GDM1 (cell line): Measurements from ENCODE around the gene OSBPL2.

Experiments
- DNase-seq: peaks from one replicate; lab custom pipeline; 2025; lab: John Stamatoyannopoulos, UW

Gene OSBPL2

DNA sequence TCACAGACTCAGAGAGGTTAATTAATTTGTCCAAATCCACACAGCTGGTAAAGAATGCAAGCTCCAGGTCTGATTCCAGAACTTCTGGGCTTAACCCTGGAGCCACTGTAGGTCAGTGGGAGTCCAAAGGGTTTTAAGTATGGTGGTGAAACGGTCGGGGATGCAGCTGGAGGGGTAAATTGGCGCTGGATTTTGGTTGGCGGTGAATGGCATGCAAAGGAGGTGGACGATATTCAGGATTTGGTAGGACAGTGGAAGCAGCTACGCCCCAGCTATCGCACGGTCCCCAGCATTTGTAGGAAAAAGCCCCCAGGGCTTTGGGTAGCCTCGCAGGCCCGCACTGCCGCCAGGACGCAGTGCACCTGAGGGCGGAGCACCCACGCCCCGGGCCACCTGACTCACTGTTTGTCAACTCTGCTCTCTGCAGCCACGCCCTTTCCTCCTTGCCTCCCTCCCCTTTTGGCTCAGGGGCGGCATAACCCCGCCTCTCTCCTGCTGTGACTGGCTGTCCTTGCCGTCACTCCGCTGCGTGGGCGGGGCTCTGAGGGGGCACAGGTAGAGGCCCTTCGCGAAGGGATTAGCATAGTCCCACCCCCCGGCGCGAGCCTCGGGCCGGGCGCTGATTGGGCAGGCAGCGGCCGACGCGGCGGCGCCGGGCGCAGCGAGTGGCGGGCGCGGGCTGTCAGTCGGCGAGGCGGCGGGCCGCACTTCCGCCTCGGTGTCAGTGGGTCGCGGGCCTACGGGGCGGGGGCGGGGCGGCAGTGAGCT, at the start of gene OSBPL2:
Gene OSBPL2 (plus strand): TSS at position 721 of the 768 bp plus-strand sequence. CDS start 17,664 bp downstream, outside the sequence.
- peak; percentile 97 for DNase-seq

DNA sequence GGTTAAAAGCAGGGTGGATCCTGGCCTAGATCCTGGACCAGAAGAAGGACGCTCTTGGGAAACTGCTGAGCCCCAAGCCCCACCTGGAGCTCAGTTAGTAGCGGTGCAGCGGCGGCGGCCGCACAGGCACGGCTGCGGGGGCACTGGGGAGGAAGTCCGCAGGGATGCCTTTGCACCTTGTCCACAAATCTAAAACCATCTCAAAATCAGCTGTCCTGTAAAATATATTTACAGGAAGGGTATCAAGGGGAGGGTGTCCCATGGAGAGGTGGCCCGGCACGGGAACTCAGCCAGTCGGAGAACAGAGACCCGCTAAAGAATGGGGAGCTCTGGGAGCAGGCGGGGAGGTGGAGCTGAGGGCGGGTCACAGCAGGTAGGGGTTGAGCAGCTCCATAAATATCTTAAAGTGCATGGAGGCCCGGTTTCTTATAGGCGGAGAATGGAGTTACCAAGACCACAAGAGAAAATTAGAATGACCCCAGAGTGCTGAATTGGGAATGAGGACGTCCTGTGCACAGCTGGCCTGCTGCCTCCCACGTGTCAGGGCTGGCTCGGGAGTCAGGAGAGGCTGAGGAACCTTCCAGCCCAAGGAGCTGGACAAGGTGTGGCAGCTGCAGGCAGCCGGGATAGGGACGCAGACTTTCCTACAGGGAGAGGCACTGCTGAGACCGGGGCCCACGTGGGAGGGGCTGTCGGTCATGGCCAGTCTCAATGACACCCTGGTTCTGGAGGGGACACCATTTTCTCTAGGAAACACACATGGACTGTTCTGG, 47.5 kb upstream of the OSBPL2 start:
- DNase-seq, result no peak

DNA sequence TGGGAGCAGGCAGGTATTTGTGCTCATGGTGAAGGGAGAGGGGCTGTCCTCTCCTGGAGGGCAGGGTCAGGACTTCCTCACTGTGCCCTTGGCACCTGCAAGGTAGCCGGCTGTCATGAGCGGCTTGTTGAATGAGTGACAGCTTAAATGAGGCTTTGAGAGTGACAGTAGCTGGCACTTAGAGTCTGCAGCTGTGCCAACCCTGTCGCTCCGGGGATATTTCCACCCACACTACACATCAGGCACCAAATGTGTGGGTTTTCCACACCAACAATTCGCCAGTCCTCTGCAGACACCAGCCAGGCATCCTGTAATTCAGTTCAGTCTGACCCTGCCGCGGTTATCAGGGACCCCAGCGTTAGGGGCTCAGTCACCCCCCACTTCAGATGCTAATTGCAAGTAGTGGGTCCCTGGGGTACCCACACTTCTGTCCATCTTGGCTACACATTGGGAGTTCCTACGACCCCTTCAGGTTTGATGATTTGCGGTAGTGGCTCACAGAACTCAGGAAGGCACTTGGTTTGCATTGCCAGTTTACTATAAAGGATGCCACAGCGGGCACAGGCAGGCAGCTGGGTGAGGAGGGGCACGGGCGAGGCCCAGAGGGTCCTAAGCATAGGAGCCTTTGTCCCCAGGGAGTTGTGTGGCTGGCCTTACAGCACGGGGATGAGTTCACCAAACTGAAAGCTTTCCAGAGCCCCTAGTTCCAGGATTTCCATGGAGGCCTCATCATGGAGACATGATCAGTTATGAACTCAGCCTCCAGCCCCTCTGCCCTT, 46.4 kb upstream of the OSBPL2 start:
- DNase-seq, result no peak

DNA sequence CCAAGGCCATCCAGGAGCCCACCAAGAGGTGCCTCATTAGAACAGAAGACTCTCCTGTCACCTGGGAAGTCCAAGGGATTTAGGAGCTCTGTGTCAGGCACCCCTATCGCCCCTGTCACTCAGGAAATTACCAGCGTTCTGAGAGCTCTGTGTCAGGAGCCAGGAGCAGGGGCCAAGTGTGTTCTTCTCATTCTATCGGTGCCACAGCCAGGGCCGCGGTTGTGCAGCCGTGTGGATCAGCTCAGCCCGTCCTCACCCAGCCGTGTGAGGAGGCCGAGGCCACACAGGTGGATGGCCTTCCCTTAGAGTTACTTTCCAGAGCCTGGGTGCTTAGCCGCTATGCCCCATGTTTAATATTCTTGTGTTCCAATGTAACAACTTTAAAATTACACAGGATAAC, 45.7 kb upstream of the OSBPL2 start:
- no peak for DNase-seq

DNA sequence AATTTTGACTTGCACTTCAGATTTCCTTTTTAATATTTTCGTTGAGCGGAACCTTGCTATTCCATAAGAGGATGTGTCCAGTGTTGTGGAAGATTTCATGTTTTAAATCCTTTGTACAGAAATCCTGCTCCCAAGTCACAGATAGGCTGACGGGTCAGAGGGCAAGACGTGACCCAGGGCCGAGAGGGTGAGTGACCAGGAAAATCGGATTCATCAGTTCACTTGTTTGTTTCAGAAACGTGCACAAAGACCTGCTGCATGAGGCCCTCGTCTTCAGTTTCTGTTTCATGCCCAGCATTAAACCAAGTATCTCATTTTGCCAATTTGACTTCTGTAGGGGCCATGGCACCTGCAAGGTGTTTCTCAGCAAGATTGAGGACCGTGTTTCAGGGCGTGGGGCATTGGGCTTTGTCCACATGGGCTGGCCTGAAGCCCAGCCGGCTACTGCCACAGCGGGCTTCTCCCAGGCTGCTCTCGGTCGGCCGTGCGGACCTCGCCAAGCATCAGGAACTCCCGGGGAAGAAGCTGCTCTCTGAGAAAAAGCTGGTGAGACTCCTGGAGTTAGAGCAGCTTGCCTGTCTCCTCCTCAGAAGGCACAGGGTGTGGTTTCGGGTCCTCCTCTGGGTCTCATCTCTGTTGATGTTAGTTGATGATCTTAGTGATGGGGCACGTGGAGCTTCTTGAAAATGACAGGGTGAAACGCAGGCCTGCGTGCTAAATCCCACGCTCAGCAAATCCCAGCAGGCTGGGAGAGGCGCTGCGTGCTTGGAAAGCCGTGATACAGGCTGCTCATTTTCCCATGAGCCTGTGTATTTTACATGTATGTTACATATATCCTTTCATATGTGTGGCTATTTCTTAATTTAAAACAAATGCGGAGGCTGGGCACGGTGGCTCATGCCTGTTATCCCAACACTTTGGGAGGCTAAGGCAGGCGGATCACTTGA, 45.0 kb upstream of the OSBPL2 start:
- no peak for DNase-seq

DNA sequence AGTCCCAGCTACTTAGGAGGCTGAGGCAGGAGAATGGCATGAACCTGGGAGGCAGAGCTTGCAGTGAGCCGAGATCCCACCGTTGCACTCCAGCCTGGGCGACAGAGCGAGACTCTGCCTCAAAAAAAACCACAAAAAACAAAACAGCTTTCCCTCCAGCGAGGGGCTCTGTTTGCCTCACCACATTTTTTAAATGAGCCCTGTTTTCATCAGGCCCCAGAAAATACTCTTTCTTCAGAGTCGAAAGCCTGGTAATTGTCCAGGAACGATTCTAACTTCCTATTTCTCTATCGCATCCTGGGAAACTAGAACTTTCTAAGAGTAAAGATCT, 43.3 kb upstream of the OSBPL2 start:
- no peak for DNase-seq

DNA sequence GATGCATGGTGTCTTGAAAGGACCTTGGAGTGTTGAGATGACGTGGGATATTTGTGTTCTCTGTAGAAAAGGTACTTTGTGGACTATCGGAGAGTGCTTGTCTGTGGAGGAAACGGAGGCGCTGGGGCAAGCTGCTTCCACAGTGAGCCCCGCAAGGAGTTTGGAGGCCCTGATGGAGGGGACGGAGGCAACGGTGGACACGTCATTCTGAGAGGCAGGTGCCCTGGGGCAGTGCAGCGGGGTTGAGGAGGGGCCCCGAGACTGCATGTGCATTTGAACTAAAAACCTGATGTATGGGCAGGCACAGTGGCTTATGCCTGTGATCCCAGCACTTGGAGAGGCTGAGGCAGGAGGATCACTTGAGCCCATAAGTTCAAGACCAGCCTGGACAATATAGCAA, 42.6 kb upstream of the OSBPL2 start:
- no peak for DNase-seq

DNA sequence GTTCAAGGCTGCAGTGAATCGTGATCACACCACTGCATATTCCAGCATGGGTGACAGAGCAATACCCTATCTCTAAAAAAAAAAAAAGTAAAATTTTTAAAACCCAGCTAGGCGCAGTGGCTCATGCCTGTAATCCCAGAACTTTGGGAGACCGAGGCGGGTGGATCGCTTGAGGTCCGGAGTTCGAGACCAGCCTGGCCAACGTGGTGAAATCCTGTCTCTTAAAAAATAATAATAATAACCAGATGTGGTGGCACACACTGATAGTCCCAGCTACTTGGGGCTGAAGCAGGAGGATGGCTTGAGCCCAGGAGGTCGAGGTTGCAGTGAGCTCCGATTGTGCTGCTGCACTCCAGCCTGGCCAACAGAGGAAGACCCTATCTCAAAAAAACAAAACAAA, 42.0 kb upstream of the OSBPL2 start:
- no peak for DNase-seq

DNA sequence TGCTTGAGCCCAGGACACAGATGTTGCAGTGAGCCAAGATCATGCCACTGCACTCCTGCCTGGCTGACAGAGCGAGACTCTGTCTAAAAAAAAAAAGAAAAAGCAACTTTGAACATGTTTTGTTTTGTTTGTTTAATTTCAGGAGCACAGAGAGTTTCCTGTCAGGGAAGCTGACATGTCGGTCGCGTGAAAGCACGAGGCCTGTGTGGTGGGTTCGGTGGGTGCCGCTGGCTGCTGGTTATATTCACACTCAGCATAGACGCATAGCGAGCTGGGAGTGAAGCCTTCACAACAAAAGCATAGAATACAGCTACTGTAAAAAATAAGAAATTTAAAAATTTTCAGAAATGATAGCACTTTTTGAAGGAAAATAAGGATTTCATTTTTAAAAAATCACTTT, 41.0 kb upstream of the OSBPL2 start:
- DNase-seq, result no peak

DNA sequence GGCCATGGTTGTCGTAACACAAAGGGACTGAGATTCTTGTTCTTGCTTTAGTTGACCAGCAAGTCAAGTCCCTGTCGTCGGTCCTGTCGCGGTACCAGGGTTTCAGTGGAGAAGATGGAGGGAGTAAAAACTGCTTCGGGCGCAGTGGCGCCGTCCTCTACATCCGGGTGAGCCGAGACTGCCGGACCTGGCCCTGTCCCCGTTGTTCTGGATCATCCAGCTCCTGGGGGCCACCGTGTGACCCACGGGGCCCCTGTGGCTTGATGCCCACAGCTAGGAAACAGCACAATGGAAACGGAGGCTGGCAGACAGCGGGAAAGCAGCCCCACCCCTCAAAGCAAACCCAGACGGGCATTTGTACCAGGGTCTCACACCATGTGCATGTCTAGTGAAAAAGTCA, 40.5 kb upstream of the OSBPL2 start:
- DNase-seq, result no peak

DNA sequence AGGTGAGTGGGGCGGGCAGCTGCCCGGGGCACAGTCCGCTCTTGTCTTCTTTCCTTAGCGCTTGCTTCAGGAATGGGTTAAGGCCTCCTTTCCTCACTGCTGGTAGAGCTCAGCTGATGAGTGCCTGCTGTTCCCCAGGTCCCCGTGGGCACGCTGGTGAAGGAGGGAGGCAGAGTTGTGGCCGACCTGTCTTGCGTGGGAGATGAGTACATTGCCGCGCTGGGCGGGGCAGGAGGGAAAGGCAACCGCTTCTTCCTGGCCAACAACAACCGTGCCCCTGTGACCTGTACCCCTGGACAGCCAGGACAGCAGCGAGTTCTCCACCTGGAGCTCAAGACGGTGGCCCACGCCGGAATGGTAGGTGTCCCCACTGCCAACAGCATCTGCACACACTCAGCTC, 39.8 kb upstream of the OSBPL2 start:
- DNase-seq, result no peak

DNA sequence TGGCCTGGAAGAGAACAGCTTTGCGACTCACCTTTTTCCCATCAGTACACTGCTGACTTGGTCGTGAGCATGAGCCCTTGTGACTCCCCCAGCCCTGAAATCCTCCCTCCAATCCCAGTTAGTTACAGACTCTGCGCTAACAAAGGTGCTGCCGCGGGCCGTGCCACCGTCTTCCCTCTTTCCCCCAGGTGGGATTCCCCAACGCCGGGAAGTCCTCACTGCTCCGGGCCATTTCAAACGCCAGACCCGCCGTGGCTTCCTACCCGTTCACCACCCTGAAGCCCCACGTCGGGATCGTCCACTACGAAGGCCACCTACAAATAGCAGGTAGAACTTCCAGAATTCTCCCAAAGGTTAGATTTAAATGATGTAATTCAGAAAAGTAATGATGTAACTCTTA, 39.4 kb upstream of the OSBPL2 start:
- no peak for DNase-seq

DNA sequence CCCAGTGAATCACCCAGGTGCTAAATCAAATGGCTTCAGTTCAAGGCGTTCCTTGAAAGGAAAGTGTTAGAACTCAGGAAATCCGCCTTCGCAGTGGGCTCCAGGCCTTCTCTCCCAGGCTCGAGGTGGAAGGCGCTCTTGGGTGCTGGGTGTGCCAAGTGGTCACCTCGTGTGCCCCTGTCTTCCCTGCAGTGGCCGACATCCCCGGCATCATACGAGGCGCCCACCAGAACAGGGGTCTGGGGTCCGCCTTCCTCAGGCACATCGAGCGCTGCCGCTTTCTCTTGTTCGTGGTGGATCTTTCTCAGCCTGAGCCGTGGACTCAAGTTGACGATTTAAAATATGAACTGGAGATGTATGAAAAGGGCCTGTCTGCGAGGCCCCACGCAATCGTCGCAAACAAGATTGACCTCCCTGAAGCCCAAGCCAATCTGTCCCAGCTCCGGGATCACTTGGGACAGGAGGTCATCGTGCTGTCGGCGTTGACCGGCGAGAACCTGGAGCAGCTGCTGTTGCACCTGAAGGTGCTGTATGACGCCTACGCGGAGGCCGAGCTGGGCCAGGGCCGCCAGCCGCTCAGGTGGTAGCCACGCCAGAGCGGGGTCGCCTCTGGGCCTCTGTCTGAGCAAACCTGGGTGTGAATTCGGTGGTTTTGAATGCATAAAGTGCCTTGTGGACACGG, 37.7 kb upstream of the OSBPL2 start:
- no peak for DNase-seq

DNA sequence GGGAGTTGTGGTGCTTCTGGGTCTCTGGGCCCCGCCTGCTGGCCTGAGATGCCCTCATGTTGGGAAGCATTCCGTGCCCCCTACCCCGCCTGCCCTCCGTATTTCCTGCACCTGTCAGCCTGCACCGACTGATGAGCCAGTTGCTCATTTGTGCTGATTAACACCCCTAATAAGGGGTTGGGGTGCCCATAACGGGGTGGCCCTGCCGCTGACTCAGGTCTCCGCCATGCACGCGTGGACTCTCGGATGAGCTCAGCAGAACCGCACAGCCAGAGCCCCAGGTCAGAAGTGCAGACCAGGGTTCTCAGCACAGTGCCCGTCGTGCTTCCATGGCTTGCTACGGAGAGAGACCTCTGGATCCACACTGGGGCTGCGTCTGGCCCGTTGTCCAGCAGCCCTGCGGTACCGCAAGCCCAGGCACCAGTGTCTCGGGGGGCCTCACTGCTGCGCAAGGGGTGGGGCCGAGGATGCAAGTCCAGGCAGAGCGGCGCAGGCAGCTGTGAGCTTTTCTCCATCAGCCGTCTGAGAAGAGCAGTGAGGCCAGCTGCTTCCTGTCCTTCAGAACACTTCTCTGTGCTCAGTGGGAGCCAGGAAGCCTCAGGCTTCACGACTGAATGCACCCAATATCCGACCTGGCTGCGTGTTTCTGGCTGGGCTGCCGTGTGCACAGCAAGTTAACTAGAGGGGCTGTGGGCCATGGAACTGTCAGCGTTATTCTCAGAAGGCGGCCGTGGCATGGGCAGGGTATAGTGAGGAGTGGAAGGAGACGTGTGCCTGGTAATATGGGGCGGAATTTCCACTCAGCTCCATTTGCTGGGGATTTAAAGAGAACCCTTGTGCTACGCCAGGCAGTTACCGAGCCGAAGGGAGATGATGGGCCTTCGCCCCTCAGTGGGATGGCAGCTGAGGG, 36.9 kb upstream of the OSBPL2 start:
- no peak for DNase-seq

DNA sequence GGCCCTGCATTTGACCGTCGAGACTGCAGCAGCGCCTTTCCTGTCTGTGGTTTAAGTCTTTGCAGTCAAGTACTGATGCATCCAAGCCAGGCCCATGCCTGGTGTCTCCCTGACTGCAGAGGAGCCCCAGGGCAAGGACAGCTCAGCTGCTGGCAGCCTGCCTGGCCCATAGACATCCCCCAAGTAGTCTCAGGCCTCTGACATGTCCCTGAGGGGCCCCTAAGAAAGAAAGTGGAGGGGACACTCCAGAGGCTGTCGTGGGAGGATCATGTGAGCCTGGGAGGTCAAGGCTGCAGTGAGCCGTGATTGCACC, 36.3 kb upstream of the OSBPL2 start:
- no peak for DNase-seq

DNA sequence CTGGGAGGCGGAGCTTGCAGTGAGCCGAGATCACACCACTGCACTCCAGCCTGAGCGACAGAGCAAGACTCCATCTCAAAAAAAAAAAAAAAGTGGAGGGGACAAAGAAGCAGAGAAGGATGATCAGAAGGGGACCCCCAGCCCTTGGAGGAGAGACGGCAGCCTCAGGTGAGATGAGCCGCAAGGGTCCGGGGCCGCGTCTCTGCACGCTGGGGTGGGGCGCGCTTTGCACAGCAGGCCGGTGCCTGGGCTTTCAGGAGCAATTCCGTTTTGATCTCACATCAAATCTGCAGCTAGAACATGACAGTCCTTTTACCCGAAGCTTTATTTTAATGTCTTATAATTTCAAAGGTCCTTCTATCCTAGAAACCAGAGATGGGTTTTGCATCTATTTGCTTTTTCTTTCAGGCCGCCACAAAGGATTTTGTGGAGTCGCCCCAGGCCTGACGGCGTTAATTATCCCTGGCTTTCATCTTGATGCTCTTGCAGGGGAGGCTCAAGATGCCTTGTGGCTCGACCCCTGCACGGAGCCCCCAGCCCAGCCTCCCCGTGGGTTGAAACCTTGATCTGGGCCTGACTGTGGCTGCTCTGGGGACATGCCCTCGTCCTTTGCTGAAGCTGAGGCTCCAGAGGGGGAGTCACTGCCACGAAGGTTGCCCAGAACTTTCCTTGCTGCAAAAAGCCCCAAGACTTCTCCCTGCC, 35.5 kb upstream of the OSBPL2 start:
- no peak for DNase-seq

DNA sequence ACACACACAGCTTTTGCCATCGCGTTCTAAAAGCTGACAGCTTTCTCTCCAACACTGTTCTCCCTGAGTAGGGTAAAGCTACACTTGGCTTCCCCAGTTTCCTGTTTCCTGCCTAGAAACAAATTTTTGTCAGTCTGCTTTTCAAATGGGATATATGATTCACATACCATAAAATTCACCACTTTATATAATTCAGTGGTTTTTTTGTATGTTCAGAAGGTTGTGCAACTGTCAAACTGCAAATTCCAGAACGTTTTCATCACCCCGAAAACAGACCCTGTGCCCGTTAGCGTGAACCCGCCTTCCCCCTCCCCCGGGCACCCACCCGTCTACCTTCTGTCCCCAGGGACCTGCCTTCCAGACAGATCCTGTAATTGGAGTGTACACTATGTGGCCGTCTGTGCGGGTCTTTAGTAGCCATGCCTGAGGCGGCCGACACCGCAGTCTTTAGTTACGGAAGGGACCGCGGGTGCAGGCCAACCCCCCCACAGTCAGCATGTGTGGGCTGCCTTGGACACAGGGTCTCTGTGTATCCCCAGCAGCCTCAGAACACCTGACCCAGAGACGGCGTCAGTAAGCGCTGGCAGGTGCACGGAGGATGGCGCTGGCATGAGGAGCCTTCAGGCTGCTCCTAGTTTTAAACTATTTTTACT, 34.8 kb upstream of the OSBPL2 start:
- DNase-seq, result no peak

DNA sequence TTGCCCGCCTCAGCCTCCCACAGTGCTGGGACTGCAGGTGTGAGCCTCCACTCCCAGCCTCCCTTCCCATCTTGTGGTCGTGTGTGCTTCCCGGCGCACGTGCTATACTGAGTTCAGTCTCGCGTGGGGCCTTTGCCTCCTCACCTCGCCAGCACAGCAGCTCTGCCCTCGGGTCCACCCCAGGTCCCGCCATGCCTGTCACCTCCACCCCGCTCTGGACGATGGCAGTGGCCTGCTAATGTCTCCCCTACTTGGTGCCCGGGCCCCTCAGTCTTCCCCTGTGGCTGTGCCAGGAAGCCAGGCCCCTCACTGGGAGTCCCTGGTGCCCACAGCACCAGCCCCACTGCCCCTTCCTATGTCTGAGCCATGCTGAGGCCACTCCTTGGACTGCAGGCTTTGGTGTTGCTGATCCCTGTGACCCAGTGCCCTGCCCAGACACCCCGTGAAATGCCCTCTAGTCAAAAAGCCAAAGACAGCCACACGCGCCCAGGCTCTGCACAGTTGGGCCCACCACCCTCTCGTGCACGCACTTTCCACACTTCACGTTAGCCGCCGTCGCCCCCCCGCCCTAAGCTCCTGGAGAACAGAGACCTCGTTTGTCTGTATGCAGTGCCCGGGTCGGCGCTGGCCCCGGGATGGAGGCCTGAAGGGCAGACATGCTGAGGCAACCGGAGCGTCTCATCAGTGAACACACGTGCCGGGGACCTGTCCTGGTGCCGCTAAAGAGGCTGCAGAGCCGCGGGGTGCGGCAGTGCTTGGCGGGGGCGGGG, 32.5 kb upstream of the OSBPL2 start:
- no peak for DNase-seq
